NCI-H1930 (cell line): ENCODE data around the gene NOS3.

Source experiments
- DNase-seq, 2 experiments: peaks; one replicate each; lab custom pipeline; 2025; lab: John Stamatoyannopoulos, UW

NOS3 gene

DNA sequence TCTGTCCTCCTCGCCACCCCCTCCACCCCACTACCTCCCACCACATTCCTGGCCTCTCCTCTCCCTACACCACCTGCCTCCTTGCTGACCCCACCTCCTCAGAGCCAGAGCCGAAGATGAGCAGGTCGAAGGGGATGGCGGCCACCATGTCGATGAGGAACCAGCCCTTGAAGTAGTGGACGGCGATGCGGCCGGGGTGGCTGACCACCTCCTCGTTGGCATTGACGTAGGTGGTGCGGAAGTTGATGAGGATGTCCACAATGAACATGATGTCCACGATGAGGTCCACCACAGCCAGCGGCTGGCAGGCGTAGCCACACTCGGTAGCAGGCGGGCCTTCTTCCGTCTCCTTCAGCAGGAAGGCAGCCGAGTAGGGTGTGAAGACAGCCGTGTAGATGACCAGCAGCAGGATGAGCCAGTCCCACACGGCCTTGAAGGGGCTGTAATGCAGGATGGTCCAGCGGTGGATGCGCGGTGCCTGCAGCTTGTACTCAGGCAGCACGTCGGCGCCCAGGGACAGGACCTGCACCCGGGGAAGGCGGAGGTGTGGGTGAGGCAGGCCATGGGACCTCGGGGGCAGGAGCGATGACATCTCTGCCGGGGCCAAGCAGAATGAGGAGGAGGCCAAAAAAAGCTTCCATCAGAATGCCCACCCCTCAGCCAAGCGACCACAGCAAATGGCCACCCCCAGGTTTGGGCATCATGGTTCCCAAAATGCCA, 38.3 kb upstream of the NOS3 start:
- DNase-seq = no peak

DNA sequence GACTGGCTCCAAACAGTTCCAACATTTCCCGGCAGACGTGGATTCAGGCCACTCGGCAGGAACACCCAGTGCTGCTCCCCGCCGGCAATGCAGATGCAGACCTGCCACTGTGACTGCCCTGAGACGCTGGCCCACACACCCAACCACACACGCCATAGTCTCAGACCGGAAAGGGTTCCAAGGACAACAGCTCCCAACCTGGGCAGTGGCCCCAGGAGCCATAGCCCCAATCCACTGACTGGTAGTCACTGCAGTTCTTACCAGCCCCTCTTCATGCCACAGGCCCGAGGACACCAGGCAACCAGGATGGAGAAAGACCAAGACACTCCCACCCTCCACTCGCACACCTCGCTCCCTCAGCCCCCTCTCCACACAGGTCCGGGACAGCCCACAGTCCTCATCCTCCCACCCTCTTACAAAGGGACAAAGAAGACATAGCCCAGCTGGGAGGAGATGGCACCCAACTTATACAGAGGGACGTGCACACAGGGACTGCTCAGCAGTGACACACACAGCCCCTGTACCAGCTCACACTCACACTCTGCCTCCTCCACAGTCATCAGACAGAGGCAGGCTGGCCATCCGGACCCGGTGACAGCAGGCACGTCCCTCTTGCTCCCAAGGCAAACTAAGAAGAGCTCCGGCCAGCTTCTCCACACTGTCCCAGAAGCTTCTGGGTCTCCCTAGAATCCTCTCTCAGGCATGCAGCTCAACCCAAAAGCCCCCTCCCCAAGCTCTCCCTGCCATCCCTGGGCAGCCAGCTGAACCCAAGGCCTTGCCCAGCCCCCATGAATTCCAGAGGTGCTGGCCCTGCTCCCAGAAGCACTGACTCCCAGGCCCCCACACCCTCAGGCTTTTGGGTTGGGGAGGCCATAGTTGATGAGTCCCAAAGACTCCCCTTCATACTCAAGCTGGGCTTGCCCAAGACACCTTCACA, 37.5 kb upstream of the NOS3 start:
- no peak for DNase-seq

DNA sequence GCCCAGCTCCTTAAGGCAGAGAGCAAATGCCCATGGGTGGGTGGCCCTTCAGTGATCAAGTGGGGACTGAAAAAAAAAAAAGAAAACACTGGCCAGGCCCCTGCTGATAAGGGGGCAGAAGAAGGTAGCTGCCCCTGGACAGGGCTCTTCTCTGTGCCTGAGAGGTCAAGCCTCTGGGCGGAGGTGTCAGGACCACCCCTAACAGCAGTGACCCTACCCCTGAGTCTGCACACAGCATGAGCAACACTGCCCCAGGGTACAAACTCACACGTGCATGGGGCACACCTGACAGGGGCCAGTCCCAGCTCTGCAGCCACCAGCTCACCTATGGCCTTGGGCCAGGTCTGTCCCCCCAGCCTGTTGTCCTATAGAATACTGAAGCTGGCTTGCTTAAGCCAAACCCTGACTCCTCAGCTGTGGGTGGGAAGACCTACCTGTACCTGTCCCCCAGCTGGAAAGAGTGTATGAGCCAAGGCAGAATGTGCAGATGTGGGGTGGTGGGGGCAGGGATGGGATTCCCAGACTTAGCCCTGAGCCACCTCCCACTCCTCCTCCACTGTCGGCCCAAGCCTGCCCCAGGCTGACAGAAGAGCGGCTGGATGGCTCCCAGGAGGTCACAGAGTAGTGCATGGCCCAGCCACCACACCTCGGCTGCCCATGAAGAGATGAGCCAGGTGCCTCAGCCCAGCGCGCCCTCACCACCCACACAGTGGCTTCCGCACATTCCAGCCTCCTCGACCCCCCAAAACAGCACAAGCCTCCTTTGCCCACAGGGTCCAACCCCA, 36.4 kb upstream of the NOS3 start:
- DNase-seq = no peak

DNA sequence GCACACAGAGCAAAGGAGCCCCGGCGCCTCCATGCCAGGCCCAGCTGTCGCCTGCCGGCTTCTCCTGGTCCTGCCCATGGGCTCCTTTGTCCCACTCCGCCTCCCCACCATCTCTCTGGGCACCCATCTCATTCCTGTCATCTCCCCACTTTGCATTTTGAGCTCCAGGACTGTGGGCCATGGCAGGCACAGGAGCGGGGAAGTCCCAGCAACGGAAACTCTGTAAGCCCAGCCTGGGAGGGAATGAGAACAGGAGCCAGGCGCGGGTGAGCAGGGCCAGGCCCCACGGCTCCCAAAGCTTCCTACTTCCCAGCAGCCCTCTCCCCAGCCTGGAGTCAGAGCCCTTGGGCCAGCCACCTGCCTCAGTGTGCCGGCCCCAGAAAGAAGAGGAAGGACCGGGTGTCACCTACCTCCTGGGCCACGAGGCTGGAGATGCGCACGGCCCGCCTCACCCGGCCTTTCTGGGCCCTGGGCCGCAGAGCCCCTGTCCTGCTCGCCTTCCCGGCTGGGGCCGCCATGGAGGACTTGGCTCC, 35.8 kb upstream of the NOS3 start:
- DNase-seq = no peak

DNA sequence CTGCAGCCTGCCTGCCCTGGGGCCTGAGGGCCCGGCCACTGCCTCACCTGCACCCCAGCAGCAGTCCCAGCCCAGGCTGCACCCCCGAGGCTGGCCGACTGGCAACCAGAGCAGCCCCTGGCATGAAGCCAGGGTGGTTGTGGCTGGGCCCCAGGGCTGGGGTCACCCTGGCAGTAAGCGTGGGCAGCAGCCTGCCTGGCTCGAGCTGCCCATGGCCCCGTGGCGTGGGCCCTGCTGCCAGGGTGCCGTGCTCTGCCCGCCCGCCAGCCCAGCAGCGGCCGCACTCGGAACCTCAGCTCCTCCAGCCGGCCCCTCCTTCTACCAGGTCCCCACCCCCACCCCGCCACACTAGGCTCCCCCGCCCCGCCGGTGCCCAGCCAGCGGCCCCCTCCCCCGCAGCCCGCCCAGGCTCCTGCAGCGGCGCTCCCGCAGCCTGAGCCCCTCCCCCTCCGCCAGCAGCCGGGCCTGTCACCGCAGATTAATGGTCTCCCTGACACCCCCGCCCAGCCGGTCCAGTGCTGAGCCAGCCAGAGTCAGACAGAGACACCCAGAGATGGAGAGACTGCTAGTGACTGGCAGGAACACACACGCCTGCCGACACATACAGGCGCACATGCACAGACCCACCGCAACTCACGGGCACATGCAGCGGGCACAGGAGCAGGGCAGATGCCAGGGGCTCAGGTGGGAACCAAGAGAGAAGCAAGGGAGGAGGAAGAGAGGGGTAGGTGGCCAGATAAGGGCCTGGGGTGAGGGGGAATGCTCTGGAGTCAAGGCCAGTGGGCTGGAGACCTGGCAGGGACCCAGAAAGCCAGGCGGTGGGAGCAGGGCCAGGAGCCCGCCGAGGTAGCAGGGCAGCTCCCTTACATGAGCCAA, 35.1 kb upstream of the NOS3 start:
- DNase-seq = no peak

DNA sequence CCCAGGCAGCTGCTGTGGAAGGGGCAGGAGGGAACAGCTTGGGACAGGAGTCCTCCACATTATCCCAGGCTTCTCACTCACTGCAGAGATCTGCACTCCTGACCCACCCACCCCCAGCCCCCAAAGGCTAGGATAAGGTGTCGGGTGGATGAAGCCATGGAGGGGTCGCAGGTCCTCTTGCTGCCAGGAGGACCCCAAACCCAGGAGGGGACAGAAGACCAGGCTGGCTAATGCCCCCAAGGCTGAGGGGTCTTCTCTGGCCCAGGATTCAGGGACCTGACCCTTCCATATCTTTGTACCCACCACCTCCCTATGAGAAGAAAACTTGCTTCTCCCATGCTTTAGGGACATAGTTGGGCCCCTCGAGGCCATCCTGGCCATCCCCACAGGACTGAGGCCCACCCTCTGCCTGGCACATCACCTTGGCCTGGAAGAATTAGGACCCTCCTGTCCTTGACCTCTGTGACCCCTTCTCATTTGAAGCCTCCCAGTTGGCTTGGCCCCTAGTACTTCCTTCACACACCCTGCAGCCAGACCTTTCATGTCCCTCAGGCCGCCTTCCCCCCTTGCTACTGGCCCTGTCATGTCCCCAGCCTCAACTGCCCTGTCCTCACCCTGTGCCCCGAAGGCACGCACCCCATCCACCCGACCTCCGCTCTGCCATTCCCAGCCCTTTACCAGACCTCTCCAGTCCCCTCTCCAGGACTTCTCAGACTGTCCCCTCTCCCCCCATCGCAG, 34.3 kb upstream of the NOS3 start:
- DNase-seq = no peak

DNA sequence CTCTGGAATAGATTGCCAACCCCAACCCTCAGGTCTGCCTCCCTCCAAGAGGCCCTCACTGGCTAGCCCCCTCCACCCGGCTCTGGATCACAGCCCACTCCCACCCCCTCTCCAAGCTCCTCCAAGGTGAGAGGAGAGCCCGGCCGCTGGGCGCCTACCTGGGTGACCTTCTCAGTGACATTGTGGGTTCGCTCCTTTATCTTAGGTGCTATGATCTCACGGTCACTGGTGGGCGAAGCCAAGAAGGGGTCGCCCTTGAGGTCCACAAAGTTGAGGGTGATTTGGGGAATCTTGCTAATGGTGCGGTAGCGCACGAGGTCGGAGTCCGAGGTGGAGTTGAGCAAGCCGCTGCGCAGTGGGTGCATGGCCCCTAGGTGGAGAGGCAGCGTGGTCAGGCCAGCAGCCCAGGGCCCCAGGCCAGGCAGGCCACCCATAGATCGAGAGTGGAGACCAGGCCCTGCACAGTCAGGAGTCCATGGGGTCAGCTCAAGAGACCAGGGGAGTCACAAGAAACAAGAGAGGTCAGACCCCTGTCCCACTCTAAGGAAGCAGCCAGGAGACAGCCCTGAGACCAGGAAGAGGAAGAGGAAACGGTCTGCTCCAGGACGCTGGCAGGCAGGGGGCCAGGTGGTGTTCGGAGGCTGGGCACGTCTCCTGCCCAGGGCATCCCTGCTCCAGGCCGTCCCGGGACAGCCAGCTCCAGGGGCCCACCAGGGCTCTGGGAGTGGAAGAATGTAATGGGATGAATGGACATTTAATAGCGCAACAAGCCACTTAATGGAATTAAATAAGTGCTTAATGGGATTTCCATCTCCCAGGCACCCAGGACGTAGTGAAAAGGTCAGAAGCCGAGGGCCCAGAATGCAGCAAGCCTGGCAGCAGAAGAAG, 33.4 kb upstream of the NOS3 start:
- no peak for DNase-seq

DNA sequence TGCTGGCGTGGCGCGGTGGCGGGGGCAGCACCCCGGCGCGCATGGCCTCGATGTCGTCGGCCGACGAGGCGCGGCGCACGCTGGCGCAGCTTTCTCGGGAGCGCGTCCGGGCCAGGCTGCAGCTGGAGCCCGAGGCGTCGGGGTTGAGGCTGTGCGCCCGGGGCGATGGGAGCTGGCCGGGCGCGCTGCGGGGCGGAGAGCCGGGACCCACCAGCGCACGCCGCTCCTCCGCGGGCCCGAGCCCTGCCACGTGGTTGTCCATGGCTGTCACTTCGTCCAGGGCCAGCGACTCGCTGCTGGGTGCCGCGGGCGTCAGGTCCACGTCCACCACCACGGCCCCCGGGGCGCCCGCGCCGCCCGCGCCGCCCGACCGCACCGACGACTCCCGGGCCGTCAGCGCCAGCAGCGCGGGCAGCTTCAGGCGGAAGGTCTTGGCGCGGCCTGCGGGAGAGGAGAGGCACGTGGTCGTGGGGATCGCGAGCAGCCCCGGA, 32.7 kb upstream of the NOS3 start:
- DNase-seq = no peak

DNA sequence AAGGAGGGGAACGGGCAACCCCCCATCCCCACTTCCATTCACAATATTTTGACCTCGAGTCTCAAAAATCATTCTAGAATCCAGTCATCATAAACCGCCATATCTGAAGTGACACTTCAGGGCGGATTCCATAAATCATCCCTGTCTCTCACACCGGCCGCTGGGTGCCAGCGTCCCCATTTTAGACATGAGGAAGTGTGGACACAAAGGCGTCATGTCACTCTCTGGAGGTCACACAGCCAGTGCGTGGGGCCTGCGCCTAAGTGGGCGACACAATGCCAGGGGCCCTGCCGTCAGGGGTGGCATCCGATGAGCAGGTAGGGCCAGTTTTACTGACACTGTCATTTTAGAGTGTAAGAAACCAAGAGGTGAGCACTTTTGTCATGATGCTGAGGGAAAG, 32.2 kb upstream of the NOS3 start:
- no peak for DNase-seq

DNA sequence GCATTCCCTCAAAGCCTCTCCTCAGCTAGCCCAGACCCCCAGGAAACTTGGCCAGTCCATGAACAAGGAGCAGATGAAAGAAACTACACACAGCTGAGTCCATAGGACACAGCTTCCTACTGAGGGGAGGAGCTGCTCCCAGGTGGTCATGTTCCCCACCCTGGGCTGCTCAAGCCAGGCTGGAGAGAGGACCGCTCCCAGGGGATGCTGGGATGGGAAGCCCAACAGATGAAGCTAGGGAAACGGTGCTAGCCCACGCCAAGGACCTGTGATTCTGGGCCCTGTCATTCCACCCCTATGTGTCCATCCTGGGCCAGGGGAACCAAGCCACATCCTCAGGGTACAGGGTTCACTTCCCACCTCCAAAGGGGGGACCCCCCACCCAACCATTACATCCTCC, 31.7 kb upstream of the NOS3 start:
- no peak for DNase-seq

DNA sequence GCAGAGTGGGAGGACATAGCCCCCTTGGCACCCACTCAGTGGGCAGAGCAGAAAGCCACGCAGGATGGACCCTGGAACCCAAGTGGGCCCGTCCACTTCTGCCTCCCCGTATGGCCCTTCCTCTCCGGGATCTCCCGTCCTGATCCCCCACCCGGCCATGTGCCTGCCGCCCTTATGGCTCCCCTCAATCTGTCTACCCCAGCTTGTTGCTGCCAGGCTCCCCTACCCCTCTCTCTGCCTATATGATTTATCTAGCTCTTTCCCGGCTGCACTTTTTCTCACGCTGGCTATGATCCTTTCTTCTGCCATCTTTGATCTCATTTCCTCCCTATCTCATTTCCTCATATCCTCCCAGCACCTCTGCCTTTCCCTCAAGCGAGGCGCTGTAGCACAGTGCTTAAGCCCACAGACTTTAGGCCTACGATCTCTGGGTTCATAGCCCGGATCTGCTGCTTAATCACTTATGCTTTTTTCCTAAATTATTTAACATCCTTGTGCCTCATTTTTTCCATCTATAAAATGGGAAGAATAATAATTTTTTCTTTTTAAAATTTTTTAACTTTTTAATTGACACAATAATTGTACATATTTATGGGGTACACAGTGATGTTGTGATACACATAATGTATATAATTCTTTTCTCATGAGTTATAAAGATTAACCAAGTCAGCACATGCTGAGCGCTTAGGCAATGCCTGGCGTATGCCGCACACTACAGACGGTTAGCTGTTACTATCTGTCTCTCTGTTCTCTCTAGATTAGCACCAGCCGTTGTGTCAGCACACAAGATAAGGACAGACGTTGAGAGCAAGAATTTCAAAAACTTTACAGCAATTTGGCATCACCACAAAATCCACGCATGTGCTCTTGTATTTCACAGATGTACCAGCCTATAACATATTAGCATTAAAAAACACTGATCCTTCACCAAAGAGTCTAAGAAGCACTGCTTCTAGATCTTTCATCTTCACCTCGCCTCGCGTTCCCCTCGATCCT, 30.8 kb upstream of the NOS3 start:
- DNase-seq = no peak

DNA sequence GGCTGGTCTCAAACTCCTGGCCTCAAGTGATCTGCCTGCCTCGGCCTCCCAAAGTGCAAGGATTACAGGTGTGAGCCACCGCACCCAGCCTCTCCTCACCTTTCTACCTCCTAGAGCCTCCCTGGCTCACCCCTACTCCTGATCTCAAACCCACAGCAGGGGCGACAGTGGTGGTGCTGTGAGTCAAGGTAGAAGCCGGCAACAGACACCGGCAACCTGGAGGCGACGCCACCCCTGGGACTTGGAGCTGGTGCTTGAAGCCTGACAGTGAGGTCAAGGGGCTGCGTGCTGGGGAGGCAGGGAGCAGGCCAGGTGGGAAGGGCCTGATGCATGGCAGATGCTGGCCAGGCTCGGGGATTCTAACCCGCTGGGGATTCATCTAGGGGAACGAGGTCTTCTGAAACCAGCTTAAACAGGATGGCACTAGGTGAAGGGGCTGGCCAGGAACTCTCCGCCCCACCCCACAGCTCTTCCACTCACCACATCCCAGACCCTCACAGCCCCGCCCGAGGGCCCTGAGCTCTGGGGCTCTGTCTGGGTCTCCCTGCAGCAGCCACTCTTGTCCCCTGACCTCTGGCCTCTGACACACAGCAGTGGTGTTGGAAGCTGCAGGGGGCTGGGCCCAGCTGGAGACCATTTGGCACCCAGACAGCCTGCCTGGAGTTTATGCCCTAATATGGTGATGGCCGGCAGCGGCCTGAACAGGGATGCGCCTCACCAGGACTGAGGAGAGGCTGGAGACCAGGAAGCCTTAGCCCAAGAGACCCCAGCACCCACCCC, 29.1 kb upstream of the NOS3 start:
- no peak for DNase-seq

DNA sequence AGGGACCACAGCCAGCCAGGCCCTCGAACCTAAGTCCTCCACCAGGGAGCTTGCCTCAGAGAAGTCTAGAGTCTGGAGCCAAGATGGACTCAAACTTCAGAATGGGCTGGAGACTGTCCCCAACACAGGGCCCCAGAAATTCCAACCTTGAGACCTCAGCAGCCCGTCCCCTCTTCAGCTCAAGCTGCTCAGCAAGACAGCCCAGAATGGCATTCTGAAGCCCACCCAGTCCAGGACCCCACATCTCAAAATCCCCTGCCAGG, 28.6 kb upstream of the NOS3 start:
- no peak for DNase-seq

DNA sequence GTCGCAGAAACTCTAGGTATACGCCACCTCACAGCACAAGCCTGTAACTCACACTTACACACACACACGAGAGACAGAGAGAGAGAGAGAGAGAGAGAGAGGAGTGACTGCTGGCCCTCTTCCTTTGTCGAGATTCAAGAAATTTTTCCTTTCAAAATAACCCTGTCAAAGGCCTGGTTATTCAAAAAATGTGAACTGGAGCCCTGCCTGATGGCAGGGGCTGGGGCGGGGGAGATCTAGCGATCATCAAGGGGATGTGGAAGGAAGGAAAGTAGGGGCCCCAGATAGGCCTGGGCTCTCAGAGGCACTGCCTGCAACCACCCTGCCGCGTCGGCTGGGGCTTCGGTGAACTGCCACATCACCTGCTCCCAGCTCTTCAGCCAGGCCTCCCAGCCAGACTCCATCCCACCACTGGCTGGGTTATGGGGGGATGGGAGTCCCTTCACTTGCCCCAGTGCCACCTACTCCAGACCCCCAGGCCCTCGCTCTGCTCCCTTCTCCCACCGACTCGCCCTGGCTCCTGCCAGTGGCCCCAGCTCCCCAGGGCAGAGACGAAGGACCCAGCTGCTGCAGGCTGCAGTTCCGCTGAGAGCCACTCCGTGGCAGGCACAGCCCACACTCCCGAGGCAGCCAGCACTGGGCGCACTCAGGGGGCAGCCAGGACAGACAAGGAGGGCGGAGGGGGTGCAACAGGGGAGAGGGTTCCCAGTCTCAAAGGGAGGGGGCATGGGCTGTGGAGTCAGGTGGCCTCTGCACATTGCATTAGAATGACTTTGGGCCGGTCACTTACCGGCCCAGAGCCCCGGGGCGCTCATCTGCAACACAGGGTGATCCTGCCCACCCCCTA, 28.0 kb upstream of the NOS3 start:
- DNase-seq = peak in 1 of 2 experiments; percentile 14

DNA sequence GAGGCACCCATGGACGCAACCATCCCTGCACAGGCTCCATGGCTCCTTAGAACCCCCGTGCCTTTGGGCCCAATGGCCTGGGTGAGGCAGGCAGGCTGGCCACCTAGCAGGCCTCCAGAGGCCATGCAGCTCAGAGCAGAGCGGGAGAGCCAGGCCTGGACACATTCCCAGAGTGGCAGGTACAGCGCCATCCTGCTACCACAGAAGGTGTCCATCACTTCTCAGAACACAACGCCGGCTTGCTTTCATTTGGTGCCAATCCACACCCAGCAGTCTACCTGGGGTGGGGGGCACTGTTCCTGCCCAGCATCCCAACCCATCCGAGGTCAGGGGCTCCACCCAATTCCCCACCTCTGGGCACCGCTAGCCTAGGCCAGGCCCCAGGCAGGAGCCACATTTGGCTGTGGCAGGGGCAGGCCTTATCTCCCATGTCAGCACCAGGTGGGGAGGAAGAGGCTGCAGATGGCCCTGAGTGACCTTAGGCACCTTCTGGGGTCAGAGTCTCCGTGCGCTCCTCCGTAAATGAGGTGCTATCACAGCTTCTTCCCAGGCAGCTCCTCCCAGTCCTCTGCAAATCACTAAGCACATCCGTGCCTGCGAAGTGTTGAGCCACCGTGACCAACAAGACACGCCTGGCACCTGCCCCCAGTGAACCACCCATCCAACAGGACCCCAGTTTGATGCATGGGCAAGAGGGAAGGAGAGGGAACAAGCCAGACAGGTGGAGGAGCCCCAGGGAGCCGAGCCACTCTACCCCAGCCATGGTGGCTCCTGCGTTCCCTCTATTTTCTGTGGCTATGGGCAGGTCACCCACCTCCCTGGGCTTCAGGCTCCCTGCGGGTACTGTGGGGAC, 26.9 kb upstream of the NOS3 start:
- no peak for DNase-seq
